ENCODE measurements around the gene SIGLEC9.

SIGLEC9 gene

GRCh38 chr19:51179256-51179655 lies 54.5 kb downstream of the SIGLEC9 start:
- TF ChIP-seq HOXA7 (CRISPR knock-in tag; IDR thresholded peaks at IDR 0.05; ENCODE audit: borderline replicate concordance): no peak
- TF ChIP-seq YY2 (tag by site-specific recombination; IDR thresholded peaks at IDR 0.05): no peak
- TF ChIP-seq ZNF645 (tag by site-specific recombination; IDR thresholded peaks at IDR 0.05): no peak
- Histone ChIP-seq H3K27ac (ENCODE audit: extremely low read depth, low read depth, low read length) (no peak overlapping the region), H3K4me3 (ENCODE audit: low read depth, low read length) (no peak overlapping the region), H3K9me3 (ENCODE audit: control insufficient read depth, insufficient read depth, low read depth, low read length) (no peaks in the 10 kb centered on the region), H3K36me3 (ENCODE audit: control insufficient read depth in 2 of 2, insufficient read depth in 1 of 2, low read length in 2 of 2) (no peaks in the 10 kb centered on the region), H3K4me1 (ENCODE audit: control insufficient read depth, insufficient read depth, low read length) (no peaks in the 10 kb centered on the region)
- POLR2A ChIA-PET: no interaction called here
- CTCF ChIA-PET: interaction anchor here (1.0 to 1.4 kb wide), 3 partner anchors 11 to 80 kb away, joined by 3 to 5 read pairs (median 4); no protein-coding TSS in a partner anchor

All from HEK293 (cell line).